GM18868 (cell line): ENCODE measurements around the gene TXNL1.

Experiments used
- ATAC-seq: cut with Tn5 transposase; IDR thresholded peaks from one replicate; pipeline ENCODE4 v1.9.1; 2021; ENCODE audit warnings: mild to moderate bottlenecking, moderate library complexity; ENCODE audit not compliant: unreplicated experiment

Gene TXNL1

DNA sequence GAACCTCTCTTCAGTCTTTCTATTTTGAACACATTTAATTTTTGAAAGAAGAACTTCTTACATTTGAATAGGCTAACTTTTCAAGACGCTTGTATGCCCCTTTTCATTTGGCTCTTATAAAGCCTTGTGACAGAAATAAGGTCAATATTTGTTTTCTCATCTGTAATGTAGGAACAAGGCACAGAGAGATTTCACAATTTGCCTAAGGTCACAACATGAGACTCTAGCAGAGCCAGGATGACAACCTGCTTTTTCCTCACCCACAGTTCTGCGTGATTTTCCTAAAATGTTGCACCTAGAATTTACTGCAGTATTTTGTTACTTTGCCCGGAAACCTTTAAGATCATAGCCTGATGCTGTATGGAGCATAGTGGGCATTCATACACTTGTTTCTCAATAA lies 67.4 kb downstream of the TXNL1 start:
- ATAC-seq, result no peak

DNA sequence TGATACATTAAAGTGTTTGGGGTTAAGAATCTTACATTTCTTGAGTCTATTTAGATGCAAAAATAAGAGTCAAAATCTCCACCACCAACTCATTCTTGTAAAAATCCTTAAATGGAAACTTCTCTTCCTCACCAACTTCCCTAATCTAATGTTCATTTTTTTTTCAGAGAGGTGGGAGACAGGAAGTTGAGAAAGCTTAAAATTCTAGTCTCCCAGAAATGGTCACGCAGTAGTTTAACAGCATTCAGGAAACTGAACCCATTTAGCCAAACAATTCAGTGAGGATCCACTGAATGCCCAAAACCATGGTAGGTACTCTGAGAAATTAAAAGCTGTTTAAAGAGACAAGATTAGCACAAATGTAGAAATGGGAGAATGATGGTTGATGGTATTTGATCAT lies 69.0 kb downstream of the TXNL1 start:
- no peak for ATAC-seq

DNA sequence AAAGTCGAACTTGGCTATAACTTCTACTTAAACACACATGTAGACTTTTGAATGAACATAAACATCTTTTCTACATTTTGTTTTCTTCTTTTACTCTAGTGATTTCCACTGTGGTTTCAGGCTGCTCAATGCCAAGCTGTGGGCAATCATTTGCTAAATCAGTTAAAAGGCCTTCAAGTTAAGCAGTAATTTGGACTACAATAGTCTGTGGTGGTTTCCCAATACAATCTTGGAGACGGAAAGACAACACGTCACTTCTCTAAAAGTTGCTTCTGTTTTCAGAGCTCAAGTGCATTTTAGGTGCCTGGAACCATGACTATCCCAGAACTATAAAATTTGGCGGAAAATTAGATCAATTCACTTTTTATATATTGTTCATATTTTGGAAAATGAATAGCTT lies 69.4 kb downstream of the TXNL1 start:
- no peak for ATAC-seq

DNA sequence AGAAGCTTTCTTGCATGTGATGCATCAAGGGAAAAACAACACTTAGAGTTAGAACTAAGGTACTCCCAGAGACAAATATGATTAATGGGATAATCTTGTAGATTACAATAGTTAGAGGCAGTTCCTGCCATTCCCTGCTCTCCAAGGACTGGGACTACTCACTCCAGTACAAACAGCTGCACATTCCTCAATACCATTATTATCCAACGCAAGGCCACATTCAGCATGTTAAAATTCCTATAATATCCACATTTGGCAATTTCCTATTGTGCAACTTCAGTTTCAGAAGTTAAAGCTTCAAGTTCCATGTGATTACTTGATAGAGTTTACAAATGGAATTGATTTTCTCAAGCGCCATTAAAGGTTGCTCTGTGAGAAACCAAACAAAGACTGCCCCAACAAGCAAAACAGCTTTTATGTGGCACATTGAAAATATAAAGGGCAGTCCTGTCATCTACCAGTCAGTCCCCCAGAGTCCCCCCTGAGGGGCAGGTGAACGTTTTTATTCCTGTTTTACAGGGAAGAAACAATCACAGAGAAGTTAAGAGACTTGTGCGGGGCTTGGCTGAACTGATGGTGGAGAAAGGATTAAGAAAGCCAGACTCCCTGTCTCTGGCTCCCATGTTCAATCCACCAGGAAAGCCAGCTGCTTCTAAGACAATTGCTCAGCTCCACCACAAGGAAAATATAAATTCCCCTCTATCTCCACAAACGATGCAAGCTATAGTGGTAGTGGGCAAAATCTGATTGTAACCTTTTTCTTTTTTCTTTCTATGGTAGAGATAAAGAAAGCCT lies 72.6 kb downstream of the TXNL1 start:
- ATAC-seq, result no peak

GRCh38 chr18:56565046-56565445 lies 73.3 kb downstream of the TXNL1 start:
- no peak for ATAC-seq

DNA sequence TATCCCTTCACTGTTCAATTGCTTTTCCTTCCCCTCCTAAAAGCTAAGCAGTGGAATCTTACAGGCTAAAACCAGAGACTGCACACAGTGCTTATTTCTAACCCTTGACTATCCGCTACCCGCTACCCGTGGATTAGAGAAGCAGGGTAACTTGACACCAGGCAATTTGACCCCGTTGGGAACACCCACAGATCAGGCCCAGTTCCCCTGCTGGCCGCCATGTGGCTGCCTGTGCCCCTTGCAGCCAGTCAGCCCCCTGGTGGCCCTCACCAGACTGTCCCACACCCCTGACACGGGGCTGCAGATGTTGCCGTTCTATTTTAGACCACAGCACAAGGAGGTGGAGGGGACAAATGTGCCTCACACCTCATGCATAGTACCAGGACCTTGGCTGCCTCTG lies 74.8 kb downstream of the TXNL1 start:
- ATAC-seq, result no peak

DNA sequence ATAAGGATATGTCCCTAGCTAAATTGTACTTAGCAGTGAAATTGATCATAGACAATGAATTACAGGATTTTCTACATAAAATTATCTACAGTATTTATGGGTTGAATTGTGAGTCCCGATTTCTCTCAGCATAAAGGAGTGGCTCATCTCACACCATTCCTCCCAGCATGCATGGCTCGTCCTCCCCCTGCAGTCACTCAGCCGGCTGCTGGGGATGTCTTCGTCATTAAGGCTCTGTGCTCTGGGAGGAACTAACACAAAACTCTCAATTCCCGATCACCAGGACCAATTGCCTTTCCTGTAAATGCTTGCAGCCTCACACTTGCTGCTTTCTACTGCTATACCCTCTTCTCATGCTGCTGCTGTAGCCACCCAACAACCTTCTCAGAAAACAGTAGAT lies 75.9 kb downstream of the TXNL1 start:
- ATAC-seq, result no peak

DNA sequence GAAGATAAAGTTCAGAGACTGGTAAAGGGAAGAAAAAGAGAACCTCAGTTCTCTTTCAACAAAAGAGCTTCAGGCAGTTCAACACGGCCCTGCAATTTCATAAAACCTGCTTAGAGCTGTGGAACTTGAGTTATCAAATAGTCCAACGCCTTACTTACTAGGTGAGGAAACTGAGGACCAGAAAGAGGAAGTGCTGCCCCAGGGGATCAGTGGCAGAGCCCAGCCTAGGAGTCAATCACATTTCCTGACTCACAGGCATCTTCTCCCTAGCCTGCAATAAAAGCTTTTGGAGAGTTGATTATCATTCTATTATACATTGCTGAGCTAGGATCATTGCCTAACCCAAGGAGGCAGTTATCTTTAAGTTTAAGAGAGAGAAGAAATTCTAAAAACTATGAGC lies 77.4 kb downstream of the TXNL1 start:
- ATAC-seq, result no peak

DNA sequence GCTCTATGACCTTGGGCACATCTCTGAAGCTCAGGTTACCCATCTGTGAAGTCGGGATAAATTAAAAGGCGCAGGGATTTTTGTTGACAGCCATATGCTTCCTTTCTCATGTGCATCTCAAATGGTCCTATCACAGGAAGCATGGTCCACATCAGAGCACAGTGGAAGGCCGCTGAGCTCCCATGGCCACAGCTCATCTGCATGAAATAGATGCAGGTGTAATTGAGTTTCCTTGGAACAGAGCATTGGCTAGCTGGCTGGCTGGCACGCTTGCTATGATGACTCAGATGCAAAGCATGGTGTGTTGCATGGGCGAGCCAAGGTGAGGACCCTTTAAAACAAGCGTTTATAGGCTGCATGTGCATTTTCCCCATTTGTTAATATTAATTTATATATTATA lies 79.3 kb downstream of the TXNL1 start:
- no peak for ATAC-seq

- ATAC-seq, result no peak
Observed at GRCh38 chr18:56556907-56557306, 81.5 kb downstream of the TXNL1 start.

GRCh38 chr18:56550121-56550520 lies 88.3 kb downstream of the TXNL1 start:
- no peak for ATAC-seq
